HG02884 (cell line): ENCODE measurements around the gene SPAG17.

ENCODE experiments used
- ATAC-seq: cut with Tn5 transposase; IDR thresholded peaks from one replicate; pipeline ENCODE4 v1.9.1; 2021; ENCODE audit warnings: mild to moderate bottlenecking, moderate library complexity; ENCODE audit not compliant: unreplicated experiment

SPAG17 gene

GRCh38 chr1:117911051-117911450, 274.0 kb downstream of the SPAG17 start:
- ATAC-seq: no peak

- no peak for ATAC-seq
These were observed 280.0 kb downstream of the SPAG17 start for GRCh38 chr1:117905019-117905418.

GRCh38 chr1:117904485-117904884, 280.5 kb downstream of the SPAG17 start:
- no peak for ATAC-seq
